CD4-positive, alpha-beta T cell (primary cell): ENCODE data around the gene CAD. TPM values are rescaled to one million over a fixed set of nuclear protein-coding genes. Genes with fewer than 3 reads are reported as not detected.

Experiments
- ATAC-seq: fragments of 200-7000 bp; cut with Tn5 transposase; one replicate; pipeline ENCODE4 v1.10.0; 2022; ENCODE audit warnings: mild to moderate bottlenecking; ENCODE audit not compliant: poor library complexity
- CTCF ChIA-PET: fragments of 350-600 bp; sonication (Branson Sonifier 250); formaldehyde crosslinking; loops from one replicate; lab custom pipeline; 2021; ENCODE audit warnings: antibody characterized with exemption, inconsistent platforms; lab: Charles Lee
- POLR2A ChIA-PET: fragments of 350-600 bp; sonication (Branson Sonifier 250); formaldehyde crosslinking; loops from one replicate; lab custom pipeline; 2021; ENCODE audit warnings: antibody characterized with exemption, inconsistent platforms; lab: Charles Lee
- DNase-seq, 14 experiments: peaks; one replicate each; pipeline ENCODE4 v3.0.0-alpha.2; 2013 to 2020; ENCODE audit warnings: mixed read lengths in 2 of 14
- H3K27ac ChIP-seq, 2 donors: one replicate each; pipeline versions ENCODE4 v1.5.1 to v1.7.0; 2013; ENCODE audit warnings: low read length in 2 of 2, low read depth in 1 of 2, mild to moderate bottlenecking in 1 of 2
- H3K27me3 ChIP-seq, 2 experiments: 1 replicate in 1 of 2; 2 replicates in 1 of 2; pipeline versions ENCODE4 v1.6.1 to v1.7.0; 2013; ENCODE audit warnings: low read length in 2 of 2, control low read depth in 1 of 2, mild to moderate bottlenecking in 1 of 2, moderate library complexity in 1 of 2; ENCODE audit not compliant: insufficient read depth in 2 of 2, control insufficient read depth in 1 of 2
- H3K36me3 ChIP-seq: one replicate; pipeline ENCODE4 v1.6.1; 2013; ENCODE audit warnings: low read length, control low read depth; ENCODE audit not compliant: insufficient read depth
- H3K4me1 ChIP-seq: one replicate; pipeline ENCODE4 v1.6.1; 2013; ENCODE audit warnings: low read length, control low read depth; ENCODE audit not compliant: insufficient read depth
- H3K4me3 ChIP-seq: one replicate; pipeline ENCODE4 v1.5.1; 2013; ENCODE audit warnings: mild to moderate bottlenecking, low read length, moderate library complexity
- H3K9me3 ChIP-seq, 2 experiments: 1 replicate in 1 of 2; 2 replicates in 1 of 2; pipeline versions ENCODE4 v1.6.1 to v1.7.0; 2013; ENCODE audit warnings: low read length in 2 of 2, mild to moderate bottlenecking in 2 of 2, control low read depth in 1 of 2, moderate library complexity in 1 of 2; ENCODE audit not compliant: control insufficient read depth in 1 of 2, insufficient read depth in 1 of 2
- H3K27ac Mint-ChIP-seq: one replicate; pipeline ENCODE4 v1.8.0; 2020; ENCODE audit warnings: mixed read lengths
- H3K27me3 Mint-ChIP-seq: one replicate; pipeline ENCODE4 v1.8.0; 2021; ENCODE audit warnings: mixed read lengths
- H3K36me3 Mint-ChIP-seq: one replicate; pipeline ENCODE4 v1.8.0; 2021; ENCODE audit warnings: low read depth, mixed read lengths
- H3K4me1 Mint-ChIP-seq: one replicate; pipeline ENCODE4 v1.8.0; 2021; ENCODE audit warnings: low read depth, mixed read lengths
- H3K4me3 Mint-ChIP-seq: one replicate; pipeline ENCODE4 v1.8.0; 2020; ENCODE audit warnings: mild to moderate bottlenecking, mixed read lengths
- H3K9me3 Mint-ChIP-seq: one replicate; pipeline ENCODE4 v1.8.0; 2020; ENCODE audit warnings: mixed read lengths
- intact Hi-C, 2 experiments: fragments of 100-400 bp; cut with DNase I in 1 of 2; cut with micrococcal nuclease in 1 of 2; formaldehyde crosslinking; loops; one replicate each; pipeline versions ENCODE4 v1.15.1 to v1.9.0; 2023 to 2025; cut with DNase I, micrococcal nuclease
- total RNA-seq, 174 experiments: library from RNA in 2 of 174; stranded (reverse) in 2 of 174; gene quantifications; one replicate each; pipeline ENCODE4 v1.2.3 and lab custom pipeline; 2021 to 2026
- TF ChIP-seq, protein P1 (sequence below): fragments of 200-600 bp; IDR thresholded peaks from one replicate; pipeline ENCODE4 v1.8.0; 2022; ENCODE audit warnings: antibody characterized with exemption, mild to moderate bottlenecking

Gene CAD
- total RNA-seq, 2 experiments from 2014 or later = 20.0 to 20.3 TPM

GRCh38 chr2:27245116-27245515 is 27.9 kb downstream of the CAD start:
- no peak for DNase-seq
- intact Hi-C loops = no loop called here

DNA sequence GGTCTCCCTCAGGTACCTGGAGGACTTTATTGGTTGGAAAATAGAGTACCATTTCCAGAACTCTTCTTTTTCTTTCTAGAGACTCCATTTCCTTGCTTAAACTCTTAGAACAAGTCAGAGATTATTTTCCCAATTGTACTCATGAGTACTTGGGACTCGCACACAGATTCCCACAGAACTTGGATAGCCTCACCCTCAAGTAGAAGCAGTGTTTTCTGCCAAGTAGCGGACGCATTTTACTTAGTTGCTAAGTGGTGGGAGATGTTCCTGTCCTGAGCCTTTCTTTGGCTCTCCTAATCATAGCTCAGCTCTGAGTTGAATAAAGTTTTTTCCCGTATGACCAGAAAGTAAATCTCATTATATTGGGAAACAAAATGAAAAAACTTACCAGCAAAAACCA is 28.5 kb downstream of the CAD start:
- H3K4me1 Mint-ChIP-seq = peaks cover 4% of the 10 kb centered on the region
- TF ChIP-seq, protein P1, sequence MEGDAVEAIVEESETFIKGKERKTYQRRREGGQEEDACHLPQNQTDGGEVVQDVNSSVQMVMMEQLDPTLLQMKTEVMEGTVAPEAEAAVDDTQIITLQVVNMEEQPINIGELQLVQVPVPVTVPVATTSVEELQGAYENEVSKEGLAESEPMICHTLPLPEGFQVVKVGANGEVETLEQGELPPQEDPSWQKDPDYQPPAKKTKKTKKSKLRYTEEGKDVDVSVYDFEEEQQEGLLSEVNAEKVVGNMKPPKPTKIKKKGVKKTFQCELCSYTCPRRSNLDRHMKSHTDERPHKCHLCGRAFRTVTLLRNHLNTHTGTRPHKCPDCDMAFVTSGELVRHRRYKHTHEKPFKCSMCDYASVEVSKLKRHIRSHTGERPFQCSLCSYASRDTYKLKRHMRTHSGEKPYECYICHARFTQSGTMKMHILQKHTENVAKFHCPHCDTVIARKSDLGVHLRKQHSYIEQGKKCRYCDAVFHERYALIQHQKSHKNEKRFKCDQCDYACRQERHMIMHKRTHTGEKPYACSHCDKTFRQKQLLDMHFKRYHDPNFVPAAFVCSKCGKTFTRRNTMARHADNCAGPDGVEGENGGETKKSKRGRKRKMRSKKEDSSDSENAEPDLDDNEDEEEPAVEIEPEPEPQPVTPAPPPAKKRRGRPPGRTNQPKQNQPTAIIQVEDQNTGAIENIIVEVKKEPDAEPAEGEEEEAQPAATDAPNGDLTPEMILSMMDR = no peak
- no peak overlapping the region for H3K27ac Mint-ChIP-seq
- peaks cover 35% of the 10 kb centered on the region for H3K36me3 Mint-ChIP-seq
- Histone ChIP-seq H3K27me3 (peaks cover 0 to 4% of the 10 kb centered on the region in 2 experiments), H3K27ac (no peak overlapping the region), H3K36me3 (peaks cover 34% of the 10 kb centered on the region), H3K4me1 (peaks cover 16% of the 10 kb centered on the region), H3K9me3 (no peaks in the 10 kb centered on the region), H3K4me3 (no peak overlapping the region)
- ChIA-PET CTCF (no interaction called here), POLR2A (no interaction called here)
- H3K9me3 Mint-ChIP-seq = no peaks in the 10 kb centered on the region
- intact Hi-C loops = no loop called here
- no peak overlapping the region for H3K4me3 Mint-ChIP-seq
- DNase-seq (no peak), ATAC-seq (no peak)
- peaks cover 8% of the 10 kb centered on the region for H3K27me3 Mint-ChIP-seq

More at GRCh38 chr2:27245116-27245515, 27.9 kb downstream of the CAD start:
- ATAC-seq = no peak
- Mint-ChIP-seq H3K9me3 (no peaks in the 10 kb centered on the region), H3K27ac (no peak overlapping the region), H3K4me1 (peaks cover 4% of the 10 kb centered on the region), H3K4me3 (no peak overlapping the region), H3K27me3 (peaks cover 8% of the 10 kb centered on the region), H3K36me3 (peaks cover 40% of the 10 kb centered on the region)
- H3K4me3 ChIP-seq = no peak overlapping the region
- TF ChIP-seq, protein P1 = no peak
- peaks cover 0 to 2% of the 10 kb centered on the region in 2 experiments for H3K27me3 ChIP-seq
- ChIA-PET CTCF (no interaction called here), POLR2A (no interaction called here)
- peaks cover 38% of the 10 kb centered on the region for H3K36me3 ChIP-seq
- H3K4me1 ChIP-seq = peaks cover 11% of the 10 kb centered on the region
- no peaks in the 10 kb centered on the region for H3K9me3 ChIP-seq
- H3K27ac ChIP-seq = no peak overlapping the region

DNA sequence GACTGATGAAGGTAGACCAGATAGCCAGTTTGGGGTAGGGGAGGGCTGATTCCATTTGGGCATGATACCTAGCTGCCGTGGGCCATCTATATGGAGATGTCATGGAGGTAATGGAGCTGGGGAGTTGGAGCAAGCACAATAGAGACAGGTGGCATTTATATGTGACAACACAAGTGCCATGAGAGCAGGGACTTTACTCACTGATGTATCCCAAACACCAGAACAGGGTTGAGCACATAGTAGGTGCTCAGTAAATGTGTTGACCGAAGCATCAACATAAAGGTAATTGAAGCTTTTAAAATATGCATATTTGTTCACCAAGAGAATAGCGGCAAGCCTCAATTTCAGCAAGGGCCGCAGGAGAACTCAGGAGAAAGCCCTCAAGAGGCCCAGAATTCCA is 30.7 kb downstream of the CAD start:
- Histone ChIP-seq H3K27me3 (peaks cover 0 to 7% of the 10 kb centered on the region in 2 experiments), H3K4me3 (no peak overlapping the region), H3K27ac (no peak overlapping the region), H3K9me3 (no peaks in the 10 kb centered on the region), H3K4me1 (peaks cover 6% of the 10 kb centered on the region), H3K36me3 (peaks cover 12% of the 10 kb centered on the region)
- peaks cover 23% of the 10 kb centered on the region for H3K27me3 Mint-ChIP-seq
- no peak overlapping the region for H3K4me3 Mint-ChIP-seq
- ChIA-PET POLR2A (interaction anchor here (1.4 kb wide), 1 partner anchor 197 kb away, joined by 3 read pairs; no protein-coding TSS in a partner anchor), CTCF (interaction anchor here (0.7 kb wide), 1 partner anchor 16 kb away, joined by 3 read pairs; no protein-coding TSS in a partner anchor)
- peaks cover 15% of the 10 kb centered on the region for H3K36me3 Mint-ChIP-seq
- intact Hi-C loops = no loop called here
- no peaks in the 10 kb centered on the region for H3K9me3 Mint-ChIP-seq
- no peaks in the 10 kb centered on the region for H3K4me1 Mint-ChIP-seq
- no peak for ATAC-seq
- TF ChIP-seq, protein P1 = no peak
- H3K27ac Mint-ChIP-seq = no peak overlapping the region
- no peak for DNase-seq
